ENCODE measurements around the gene SMYD3.

The SMYD3 gene

DNA sequence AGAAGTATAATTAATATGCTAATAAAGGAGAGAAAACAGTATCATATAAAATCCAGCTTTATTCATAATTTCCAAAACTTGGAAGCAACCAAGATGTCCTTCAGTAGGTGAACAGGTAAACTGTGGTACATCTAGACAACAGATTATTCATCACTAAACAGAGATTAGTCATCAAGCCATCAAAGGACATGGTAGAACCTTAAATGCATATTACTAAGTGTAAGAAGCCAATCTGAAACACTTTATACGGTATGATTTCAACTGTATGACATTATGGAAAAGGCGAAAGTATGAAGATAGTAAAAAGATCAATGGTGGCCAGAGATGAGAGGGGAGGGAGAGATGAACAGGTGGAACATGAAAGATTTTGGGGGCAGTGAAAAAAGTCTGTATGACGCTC, 541.7 kb downstream of the SMYD3 start:
- in situ Hi-C loops (cut with HindIII; ENCODE audit: low pct_ligation_motif_present, low sequenced_read_pairs), result no loop called here
- DNase-seq, result no peak
- TF ChIP-seq, protein P1, sequence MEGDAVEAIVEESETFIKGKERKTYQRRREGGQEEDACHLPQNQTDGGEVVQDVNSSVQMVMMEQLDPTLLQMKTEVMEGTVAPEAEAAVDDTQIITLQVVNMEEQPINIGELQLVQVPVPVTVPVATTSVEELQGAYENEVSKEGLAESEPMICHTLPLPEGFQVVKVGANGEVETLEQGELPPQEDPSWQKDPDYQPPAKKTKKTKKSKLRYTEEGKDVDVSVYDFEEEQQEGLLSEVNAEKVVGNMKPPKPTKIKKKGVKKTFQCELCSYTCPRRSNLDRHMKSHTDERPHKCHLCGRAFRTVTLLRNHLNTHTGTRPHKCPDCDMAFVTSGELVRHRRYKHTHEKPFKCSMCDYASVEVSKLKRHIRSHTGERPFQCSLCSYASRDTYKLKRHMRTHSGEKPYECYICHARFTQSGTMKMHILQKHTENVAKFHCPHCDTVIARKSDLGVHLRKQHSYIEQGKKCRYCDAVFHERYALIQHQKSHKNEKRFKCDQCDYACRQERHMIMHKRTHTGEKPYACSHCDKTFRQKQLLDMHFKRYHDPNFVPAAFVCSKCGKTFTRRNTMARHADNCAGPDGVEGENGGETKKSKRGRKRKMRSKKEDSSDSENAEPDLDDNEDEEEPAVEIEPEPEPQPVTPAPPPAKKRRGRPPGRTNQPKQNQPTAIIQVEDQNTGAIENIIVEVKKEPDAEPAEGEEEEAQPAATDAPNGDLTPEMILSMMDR (IDR thresholded peaks at IDR 0.05; ENCODE audit: low read depth, low read length, missing control alignments), result no peak
- Histone ChIP-seq H3K27ac (no peak overlapping the region), H3K27me3 (replicated peaks) (no peaks in the 10 kb centered on the region), H3K4me3 (ENCODE audit: low read depth, low read length) (no peak overlapping the region), H3K36me3 (replicated peaks) (no peaks in the 10 kb centered on the region)

DNA sequence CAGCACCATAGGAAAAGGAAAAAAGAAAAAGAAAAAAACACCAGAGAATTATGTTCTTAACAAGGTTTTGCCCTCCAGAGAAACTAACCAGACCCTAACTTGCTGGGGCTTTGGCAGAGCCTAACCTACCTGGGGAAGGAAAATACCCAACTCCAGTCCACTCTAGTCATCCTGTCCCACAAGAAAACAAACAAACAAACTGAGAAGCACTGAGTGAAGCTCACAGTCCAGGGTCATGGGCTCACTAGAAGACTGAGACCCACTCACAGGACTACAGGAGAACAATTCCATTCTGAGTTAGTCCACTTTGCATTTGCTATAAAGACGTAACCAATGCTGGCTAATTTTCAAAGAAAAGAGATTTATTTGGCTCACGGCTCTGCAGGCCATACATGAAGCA, 543.4 kb downstream of the SMYD3 start:
- no peak for DNase-seq
- in situ Hi-C loops (cut with HindIII; ENCODE audit: low pct_ligation_motif_present, low sequenced_read_pairs), result no loop called here

DNA sequence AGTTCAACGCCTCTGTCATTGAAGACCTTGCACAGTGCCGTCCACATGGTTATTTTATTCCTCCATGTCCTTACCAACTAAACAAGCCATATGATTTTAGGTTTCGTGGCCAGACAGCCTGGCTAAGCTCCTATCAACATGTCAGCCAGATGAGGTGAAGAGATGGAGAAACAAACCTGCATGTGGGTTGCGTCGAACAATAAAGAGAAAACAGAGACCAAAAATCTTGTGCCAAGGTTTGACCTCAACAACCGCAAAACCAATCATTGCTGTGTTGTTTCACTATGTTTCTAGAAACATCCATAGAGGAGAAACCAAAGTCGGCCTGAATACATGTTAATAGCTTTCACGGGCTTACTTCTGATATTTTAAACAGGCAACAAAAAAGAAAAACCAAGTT, 544.6 kb downstream of the SMYD3 start:
- no peaks in the 10 kb centered on the region for H3K36me3 ChIP-seq (replicated peaks)
- TF ChIP-seq, protein P1 (IDR thresholded peaks at IDR 0.05; ENCODE audit: low read depth, low read length, missing control alignments), result no peak
- in situ Hi-C loops (cut with HindIII; ENCODE audit: low pct_ligation_motif_present, low sequenced_read_pairs), result no loop called here
- no peak for DNase-seq
- no peaks in the 10 kb centered on the region for H3K27me3 ChIP-seq (replicated peaks)
- H3K4me3 ChIP-seq (ENCODE audit: low read depth, low read length), result no peak overlapping the region
- no peak overlapping the region for H3K27ac ChIP-seq

More for the DNA sequence above, 543.4 kb downstream of the SMYD3 start:
- no peak overlapping the region for H3K4me3 ChIP-seq (ENCODE audit: low read depth, low read length)
- no peaks in the 10 kb centered on the region for H3K27me3 ChIP-seq (replicated peaks)
- no peaks in the 10 kb centered on the region for H3K36me3 ChIP-seq (replicated peaks)
- H3K27ac ChIP-seq, result no peak overlapping the region
- TF ChIP-seq, protein P1 (IDR thresholded peaks at IDR 0.05; ENCODE audit: low read depth, low read length, missing control alignments), result no peak

DNA sequence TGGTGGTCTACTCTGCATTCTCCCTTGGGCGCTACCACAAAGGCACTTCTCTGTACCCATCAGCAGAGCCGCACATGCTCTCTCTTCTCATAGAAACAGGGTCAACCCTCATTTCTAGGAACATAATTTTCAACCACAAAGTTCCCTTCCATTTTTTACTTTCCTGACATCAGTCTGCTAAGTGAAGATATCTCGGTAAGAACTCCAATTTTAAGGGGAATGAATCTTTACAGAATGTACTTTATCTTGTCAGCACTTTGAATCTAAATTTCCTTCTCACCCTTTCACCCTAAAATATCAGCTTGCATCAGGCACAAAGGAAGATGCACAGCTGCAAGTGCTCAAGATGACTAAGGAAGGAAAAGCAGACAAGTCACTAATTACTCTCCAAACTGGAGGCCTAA, 545.9 kb downstream of the SMYD3 start:
- no peak overlapping the region for H3K27ac ChIP-seq
- no peaks in the 10 kb centered on the region for H3K36me3 ChIP-seq (replicated peaks)
- H3K27me3 ChIP-seq (replicated peaks), result no peaks in the 10 kb centered on the region
- in situ Hi-C loops (cut with HindIII; ENCODE audit: low pct_ligation_motif_present, low sequenced_read_pairs), result no loop called here
- TF ChIP-seq, protein P1 (IDR thresholded peaks at IDR 0.05; ENCODE audit: low read depth, low read length, missing control alignments), result no peak
- no peak for DNase-seq
- no peak overlapping the region for H3K4me3 ChIP-seq (ENCODE audit: low read depth, low read length)

DNA sequence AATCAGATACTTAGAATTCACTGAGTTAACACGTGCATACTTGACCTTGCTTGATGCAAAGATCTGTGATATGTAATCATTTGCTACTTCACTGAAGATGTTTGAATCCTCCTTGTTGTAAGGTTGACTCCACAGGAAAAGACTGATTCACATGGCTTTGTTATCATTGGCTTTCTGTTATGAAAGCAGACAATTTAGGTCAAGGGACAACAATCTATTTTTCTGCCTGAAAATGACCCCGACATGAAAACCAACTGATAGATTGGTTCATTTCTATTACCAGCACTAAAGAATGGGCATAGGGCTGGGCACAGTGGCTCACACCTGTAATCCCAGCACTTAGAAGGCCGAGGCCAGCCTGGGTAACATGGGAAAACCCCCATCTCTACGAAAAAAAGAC, 546.9 kb downstream of the SMYD3 start:
- TF ChIP-seq, protein P1 (IDR thresholded peaks at IDR 0.05; ENCODE audit: low read depth, low read length, missing control alignments), result no peak
- Histone ChIP-seq H3K36me3 (replicated peaks) (no peaks in the 10 kb centered on the region), H3K4me3 (ENCODE audit: low read depth, low read length) (no peak overlapping the region), H3K27me3 (replicated peaks) (no peaks in the 10 kb centered on the region), H3K27ac (no peak overlapping the region)
- in situ Hi-C loops (cut with HindIII; ENCODE audit: low pct_ligation_motif_present, low sequenced_read_pairs), result no loop called here
- no peak for DNase-seq

DNA sequence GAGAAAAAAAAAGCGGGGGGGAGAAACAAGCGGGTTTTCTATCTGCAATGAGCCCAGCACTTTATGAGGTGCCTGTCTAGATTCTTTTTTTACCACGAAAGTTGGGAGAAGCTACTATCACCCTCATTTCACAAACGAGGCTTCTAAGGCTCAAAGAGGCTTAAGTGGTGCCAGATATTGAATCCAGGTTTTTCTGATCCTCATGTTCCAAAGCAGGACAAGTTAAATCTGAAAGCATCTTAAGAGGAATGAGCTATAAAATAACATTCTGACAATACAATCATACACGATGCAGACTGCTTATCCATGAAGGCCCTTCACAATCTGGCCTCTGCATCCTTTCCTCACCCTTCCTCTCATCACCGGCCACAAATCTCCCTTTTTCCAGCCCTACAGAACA, 549.1 kb downstream of the SMYD3 start:
- in situ Hi-C loops (cut with HindIII; ENCODE audit: low pct_ligation_motif_present, low sequenced_read_pairs), result no loop called here
- H3K27ac ChIP-seq, result no peak overlapping the region
- TF ChIP-seq, protein P1 (IDR thresholded peaks at IDR 0.05; ENCODE audit: low read depth, low read length, missing control alignments), result no peak
- DNase-seq, result no peak
- H3K27me3 ChIP-seq (replicated peaks), result no peaks in the 10 kb centered on the region
- no peak overlapping the region for H3K4me3 ChIP-seq (ENCODE audit: low read depth, low read length)
- no peaks in the 10 kb centered on the region for H3K36me3 ChIP-seq (replicated peaks)
